ENCODE results near the gene JUN. TPM values are rescaled to one million over a fixed set of nuclear protein-coding genes. Genes with fewer than 3 reads are reported as not detected.

Gene JUN
- total and polyA plus RNA-seq, 2 of the 13 experiments (the other 11 are each of a cell fraction or from before 2014, with no cell fraction given): 18.2 to 22.3 TPM

GRCh38 chr1:58755468-58755872 lies 28.4 kb downstream of the JUN start (continued):
- TF ChIP-seq MYPOP (CRISPR knock-in tag; IDR thresholded peaks at IDR 0.05) (no peak), ZNF296 (CRISPR knock-in tag; conservative IDR thresholded peaks at IDR 0.05) (no peak), ZFP91 (CRISPR knock-in tag; IDR thresholded peaks at IDR 0.05; ENCODE audit: borderline replicate concordance) (peak; percentile 52; the same call in 1 of the 2 replicates), SKIL (CRISPR knock-in tag; IDR thresholded peaks at IDR 0.05; ENCODE audit: borderline replicate concordance) (peak; percentile 38; the same call in 1 of the 2 replicates), AHDC1 (CRISPR knock-in tag; IDR thresholded peaks at IDR 0.05; ENCODE audit: borderline replicate concordance) (peak; percentile 78; the same call in 1 of the 2 replicates), ZBTB3 (CRISPR knock-in tag; IDR thresholded peaks at IDR 0.05; ENCODE audit: borderline replicate concordance, low read depth) (no peak), ZNF639 (CRISPR knock-in tag; conservative IDR thresholded peaks at IDR 0.05) (0 out of 2 replicates have a peak, but pooled peaks have one; percentile 29), STAG1 (CRISPR knock-in tag; IDR thresholded peaks at IDR 0.05) (no peak), ZMAT5 (CRISPR knock-in tag; IDR thresholded peaks at IDR 0.05; ENCODE audit: borderline replicate concordance, low read depth) (no peak), ZXDC (CRISPR knock-in tag; IDR thresholded peaks at IDR 0.05) (no peak), ZNF598 (CRISPR knock-in tag; IDR thresholded peaks at IDR 0.05; ENCODE audit: borderline replicate concordance) (no peak), ARNT (IDR thresholded peaks at IDR 0.05) (no peak)

Data from HepG2 (cell line).